Activated CD8-positive, alpha-beta T cell treated with anti-CD3 and anti-CD28 coated beads for 36 hours (primary cell): ENCODE measurements around the gene NDOR1. TPM values are rescaled to one million over a fixed set of nuclear protein-coding genes. Genes with fewer than 3 reads are reported as not detected.

Experiments
- ATAC-seq: fragments of 200-7000 bp; cut with Tn5 transposase; one replicate; pipeline ENCODE4 v1.10.0; 2021; ENCODE audit warnings: mild to moderate bottlenecking, moderate library complexity
- CTCF ChIA-PET: fragments of 350-600 bp; sonication (Branson Sonifier 250); formaldehyde crosslinking; loops from one replicate; lab custom pipeline; 2021; ENCODE audit warnings: antibody characterized with exemption; lab: Charles Lee
- POLR2A ChIA-PET: fragments of 350-600 bp; sonication (Branson Sonifier 250); formaldehyde crosslinking; loops from one replicate; lab custom pipeline; 2021; ENCODE audit warnings: antibody characterized with exemption; lab: Charles Lee
- DNase-seq: peaks from one replicate; pipeline ENCODE4 v3.0.0-alpha.2; 2020
- H3K27ac Mint-ChIP-seq: one replicate; pipeline ENCODE4 v1.8.0; 2021; ENCODE audit warnings: mild to moderate bottlenecking, mixed read lengths
- H3K27me3 Mint-ChIP-seq: one replicate; pipeline ENCODE4 v1.8.0; 2021; ENCODE audit warnings: mixed read lengths
- H3K36me3 Mint-ChIP-seq: one replicate; pipeline ENCODE4 v1.8.0; 2021; ENCODE audit warnings: low read depth, mixed read lengths
- H3K4me1 Mint-ChIP-seq: one replicate; pipeline ENCODE4 v1.8.0; 2021; ENCODE audit warnings: low read depth, mixed read lengths
- H3K4me3 Mint-ChIP-seq: one replicate; pipeline ENCODE4 v1.8.0; 2021; ENCODE audit warnings: mild to moderate bottlenecking, moderate library complexity, mixed read lengths
- H3K9me3 Mint-ChIP-seq: one replicate; pipeline ENCODE4 v1.8.0; 2021; ENCODE audit warnings: mixed read lengths
- CTCF ChIP-seq: fragments of 200-600 bp; IDR thresholded peaks from one replicate; pipeline ENCODE4 v1.8.0; 2022; ENCODE audit warnings: antibody characterized with exemption, mild to moderate bottlenecking
- intact Hi-C: fragments of 100-400 bp; cut with micrococcal nuclease; formaldehyde crosslinking; loops from one replicate; pipeline ENCODE4 v1.10.0; 2022
- total RNA-seq, 2 experiments: library from RNA; stranded (reverse); gene quantifications; one replicate each; pipeline ENCODE4 v1.2.3, GENCODE V29; 2021

The NDOR1 gene
- total RNA-seq, 2 experiments from 2014 or later = 29.5 to 30.7 TPM

- H3K27ac Mint-ChIP-seq = no peak overlapping the region
- peaks cover 3% of the 10 kb centered on the region for H3K27me3 Mint-ChIP-seq
- H3K9me3 Mint-ChIP-seq = no peaks in the 10 kb centered on the region
- H3K4me3 Mint-ChIP-seq = no peak overlapping the region
- ATAC-seq = no peak
- no peak for TF ChIP-seq CTCF
- intact Hi-C loops = loop anchor here (5.0 kb wide), 1 partner anchor 106 kb away; no protein-coding TSS in a partner anchor
- H3K4me1 Mint-ChIP-seq = peaks cover 8% of the 10 kb centered on the region
- no peaks in the 10 kb centered on the region for H3K36me3 Mint-ChIP-seq
- no peak for DNase-seq
- CTCF ChIA-PET = interaction anchor here (0.6 to 8.9 kb wide), 17 partner anchors 8 to 198 kb away, joined by 3 to 58 read pairs (median 5); partner anchors contain the start of genes ANAPC2, NPDC1, SSNA1 and TUBB4B
- POLR2A ChIA-PET = interaction anchor here (1.2 to 1.9 kb wide), 2 partner anchors 11 to 113 kb away, joined by 3 to 4 read pairs; no protein-coding TSS in a partner anchor
Observed at GRCh38 chr9:137227853-137228505, 22.5 kb downstream of the NDOR1 start.

- H3K4me1 Mint-ChIP-seq = peaks cover 7% of the 10 kb centered on the region
- intact Hi-C loops = loop anchor here (5.0 kb wide), 1 partner anchor 106 kb away; no protein-coding TSS in a partner anchor
- no peak overlapping the region for H3K27ac Mint-ChIP-seq
- no peaks in the 10 kb centered on the region for H3K36me3 Mint-ChIP-seq
- H3K4me3 Mint-ChIP-seq = no peak overlapping the region
- peaks cover 3% of the 10 kb centered on the region for H3K27me3 Mint-ChIP-seq
- DNase-seq = no peak
- no peak for ATAC-seq
- no peak for TF ChIP-seq CTCF
- POLR2A ChIA-PET = interaction anchor here (1.2 kb wide), 1 partner anchor 10 kb away, joined by 3 read pairs; no protein-coding TSS in a partner anchor
- CTCF ChIA-PET = interaction anchor here (0.8 to 8.9 kb wide), 5 partner anchors 8 to 133 kb away, joined by 3 to 58 read pairs (median 11); partner anchors contain the start of gene TUBB4B
- H3K9me3 Mint-ChIP-seq = no peaks in the 10 kb centered on the region
Observed at GRCh38 chr9:137228506-137228967, 23.0 kb downstream of the NDOR1 start.

GRCh38 chr9:137228968-137229896 lies 23.7 kb downstream of the NDOR1 start:
- TF ChIP-seq CTCF = no peak
- peaks cover 4% of the 10 kb centered on the region for H3K4me1 Mint-ChIP-seq
- intact Hi-C loops = loop anchor here (5.0 kb wide), 1 partner anchor 107 kb away; no protein-coding TSS in a partner anchor
- no peaks in the 10 kb centered on the region for H3K9me3 Mint-ChIP-seq
- CTCF ChIA-PET = interaction anchor here (1.1 to 2.4 kb wide), 4 partner anchors 11 to 183 kb away, joined by 3 to 11 read pairs (median 4); partner anchors contain the start of genes NPDC1 and TUBB4B
- ATAC-seq (no peak), DNase-seq (no peak)
- peaks cover 3% of the 10 kb centered on the region for H3K27me3 Mint-ChIP-seq
- no peak overlapping the region for H3K4me3 Mint-ChIP-seq
- H3K27ac Mint-ChIP-seq = no peak overlapping the region
- POLR2A ChIA-PET = interaction anchor here (1.2 to 2.3 kb wide), 2 partner anchors 9 to 11 kb away, joined by 3 to 8 read pairs; partner anchors contain the start of gene TUBB4B
- H3K36me3 Mint-ChIP-seq = no peaks in the 10 kb centered on the region

- Mint-ChIP-seq H3K4me1 (peaks cover 3% of the 10 kb centered on the region), H3K4me3 (no peak overlapping the region), H3K36me3 (no peaks in the 10 kb centered on the region), H3K9me3 (no peaks in the 10 kb centered on the region), H3K27ac (no peak overlapping the region), H3K27me3 (peaks cover 9% of the 10 kb centered on the region)
- intact Hi-C loops = loop anchor here (5.0 kb wide), 1 partner anchor 108 kb away; no protein-coding TSS in a partner anchor
- DNase-seq = no peak
- POLR2A ChIA-PET = interaction anchor here (2.3 kb wide), 1 partner anchor 10 kb away, joined by 8 read pairs; the partner anchor contains the start of gene TUBB4B
- CTCF ChIA-PET = interaction anchor here (1.1 to 1.2 kb wide), 2 partner anchors 53 to 184 kb away, joined by 3 read pairs; partner anchors contain the start of gene NPDC1
- no peak for TF ChIP-seq CTCF
- no peak for ATAC-seq
Observed at GRCh38 chr9:137229903-137230704, 24.6 kb downstream of the NDOR1 start.
